Measurements from ENCODE around the gene LRRC9.
A peak's percentile ranks its signal among the peaks of the same experiment; 100 is the strongest.

- TF ChIP-seq GATA2 (IDR thresholded peaks at IDR 0.05; ENCODE audit: low read depth, low read length) (peak; percentile 62), GATA3 (IDR thresholded peaks at IDR 0.05; ENCODE audit: low read depth, low read length) (no peak; the same call in 1 of the 2 replicates)
Measured at GRCh38 chr14:60087668-60088067, 167.7 kb downstream of the LRRC9 start.

Measured in SH-SY5Y (cell line).